ENCODE data around the gene PHF21A. TPM values are rescaled to one million over a fixed set of nuclear protein-coding genes. Genes with fewer than 3 reads are reported as not detected.

The PHF21A gene
- total and polyA plus RNA-seq, 2 of the 13 experiments (the other 11 are each of a cell fraction or from before 2014, with no cell fraction given) = 4.1 to 34.6 TPM

DNA sequence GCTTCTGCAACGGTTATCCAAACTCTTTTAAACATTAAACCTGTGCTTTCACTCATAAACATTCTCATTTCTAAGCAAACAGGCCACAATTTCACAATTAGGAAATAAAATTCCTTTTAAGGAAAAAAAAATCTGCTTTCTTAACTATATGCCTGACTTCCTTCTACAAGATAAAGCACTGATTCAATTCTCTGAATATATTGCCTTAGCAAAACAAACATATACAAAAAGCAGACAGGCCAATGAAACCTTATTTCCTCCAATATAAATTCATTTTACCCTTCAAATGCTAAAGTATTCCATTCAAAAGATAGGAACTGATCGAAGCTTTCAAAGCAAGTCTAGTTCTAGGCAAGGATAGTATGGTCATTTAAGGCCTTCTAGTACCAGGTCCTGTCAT, 76.7 kb downstream of the PHF21A start:
- Histone ChIP-seq H3K9ac (ENCODE audit: insufficient read depth, low read depth, low read length) (no peak overlapping the region), H2AFZ (ENCODE audit: low read length) (no peak overlapping the region), H3K4me2 (ENCODE audit: low read depth, low read length) (no peak overlapping the region), H3K4me1 (ENCODE audit: insufficient read depth, low read length) (peaks cover 6% of the 10 kb centered on the region; the same call in 1 of the 2 replicates), H3K79me2 (ENCODE audit: insufficient read depth, low read length) (no peaks in the 10 kb centered on the region), H3K9me3 (ENCODE audit: low read length) (no peaks in the 10 kb centered on the region), H4K20me1 (ENCODE audit: insufficient read depth, low read length) (no peaks in the 10 kb centered on the region), H3K4me3 (replicated peaks in 1 of 3; ENCODE audit: insufficient read depth in 1 of 3, low read depth in 2 of 3, low read length in 3 of 3) (no peak overlapping the region), H3K27ac (ENCODE audit: extremely low read length, insufficient read depth, low read length) (no peak overlapping the region), H3K36me3 (replicated peaks in 1 of 2; ENCODE audit: control insufficient read depth in 1 of 2, insufficient read depth in 2 of 2, low read length in 2 of 2) (no peaks in the 10 kb centered on the region; a peak in 1 of 5 replicates), H3K27me3 (ENCODE audit: control insufficient read depth in 1 of 2, insufficient read depth in 2 of 2, low read length in 2 of 2) (no peaks in the 10 kb centered on the region)
- FAIRE-seq = no peak
- ChIA-PET CTCF (ENCODE audit: low intra/inter-chr PET ratio, low total read pairs) (no interaction called here), POLR2A (no interaction called here)
- intact Hi-C loops (cut with micrococcal nuclease; ENCODE audit: unreplicated experiment) = no loop called here
- BruUV-seq (replicated peaks) = no TSS peak
- in situ Hi-C loops (cut with HindIII; ENCODE audit: extremely low pct_ligation_motif_present, low pct_unique_long_range_greater_than_20kb) = no loop called here
- ATAC-seq = no peak
- 84% methylated on average over 2 of the region's 2 CpGs for WGBS (ENCODE audit: low lambda C conversion rate)
- no peak for DNase-seq (ENCODE audit: low spot score)
- TF ChIP-seq SRY (CRISPR knock-in tag; IDR thresholded peaks at IDR 0.05) = no peak
- TF ChIP-seq KLF9 (CRISPR knock-in tag; IDR thresholded peaks at IDR 0.05; ENCODE audit: low read depth) = no peak
- no peak for TF ChIP-seq TRIM22 (IDR thresholded peaks at IDR 0.05)
- TF ChIP-seq SMARCC2 (IDR thresholded peaks at IDR 0.05) = no peak
- TF ChIP-seq NFRKB (IDR thresholded peaks at IDR 0.05) = no peak
- TF ChIP-seq THAP8 (CRISPR knock-in tag; IDR thresholded peaks at IDR 0.05; ENCODE audit: borderline replicate concordance) = no peak
- TF ChIP-seq FIP1L1 (IDR thresholded peaks at IDR 0.05; ENCODE audit: borderline replicate concordance, insufficient read depth, low read depth, low read length) = no peak

GRCh38 chr11:46039990-46040389, 81.3 kb downstream of the PHF21A start:
- in situ Hi-C loops (cut with HindIII; ENCODE audit: extremely low pct_ligation_motif_present, low pct_unique_long_range_greater_than_20kb) (no loop called here), intact Hi-C loops (cut with micrococcal nuclease; ENCODE audit: unreplicated experiment) (no loop called here)
- Histone ChIP-seq H3K79me2 (ENCODE audit: insufficient read depth, low read length) (no peaks in the 10 kb centered on the region), H3K4me2 (ENCODE audit: low read depth, low read length) (no peak overlapping the region), H3K4me1 (ENCODE audit: insufficient read depth, low read length) (no peaks in the 10 kb centered on the region), H3K27ac (ENCODE audit: extremely low read length, insufficient read depth, low read length) (no peak overlapping the region), H3K9me3 (ENCODE audit: low read length) (no peaks in the 10 kb centered on the region), H3K36me3 (replicated peaks in 1 of 2; ENCODE audit: control insufficient read depth in 1 of 2, insufficient read depth in 2 of 2, low read length in 2 of 2) (no peaks in the 10 kb centered on the region), H3K27me3 (ENCODE audit: control insufficient read depth in 1 of 2, insufficient read depth in 2 of 2, low read length in 2 of 2) (no peaks in the 10 kb centered on the region), H3K9ac (ENCODE audit: insufficient read depth, low read depth, low read length) (no peak overlapping the region), H2AFZ (ENCODE audit: low read length) (no peak overlapping the region), H3K4me3 (replicated peaks in 1 of 3; ENCODE audit: insufficient read depth in 1 of 3, low read depth in 2 of 3, low read length in 3 of 3) (no peak overlapping the region), H4K20me1 (ENCODE audit: insufficient read depth, low read length) (no peaks in the 10 kb centered on the region)
- FAIRE-seq (no peak), DNase-seq (ENCODE audit: low spot score) (no peak), ATAC-seq (no peak)
- POLR2A ChIA-PET = no interaction called here
- CTCF ChIA-PET (ENCODE audit: low intra/inter-chr PET ratio, low total read pairs) = no interaction called here
- no TSS peak for BruUV-seq (replicated peaks)
- TF ChIP-seq ZNF746 (CRISPR knock-in tag; IDR thresholded peaks at IDR 0.05) (no peak), SKI (IDR thresholded peaks at IDR 0.05; ENCODE audit: partially characterized antibody) (no peak), JDP2 (CRISPR knock-in tag; IDR thresholded peaks at IDR 0.05; ENCODE audit: borderline replicate concordance) (no peak), TFAP4 (IDR thresholded peaks at IDR 0.05; ENCODE audit: borderline replicate concordance, low read depth) (no peak), ZNF839 (CRISPR knock-in tag; IDR thresholded peaks at IDR 0.05; ENCODE audit: borderline replicate concordance) (no peak), GZF1 (CRISPR knock-in tag; IDR thresholded peaks at IDR 0.05) (no peak), ZBTB20 (CRISPR knock-in tag; IDR thresholded peaks at IDR 0.05; ENCODE audit: borderline replicate concordance, low read depth) (no peak)
- TF ChIP-seq, protein P1, sequence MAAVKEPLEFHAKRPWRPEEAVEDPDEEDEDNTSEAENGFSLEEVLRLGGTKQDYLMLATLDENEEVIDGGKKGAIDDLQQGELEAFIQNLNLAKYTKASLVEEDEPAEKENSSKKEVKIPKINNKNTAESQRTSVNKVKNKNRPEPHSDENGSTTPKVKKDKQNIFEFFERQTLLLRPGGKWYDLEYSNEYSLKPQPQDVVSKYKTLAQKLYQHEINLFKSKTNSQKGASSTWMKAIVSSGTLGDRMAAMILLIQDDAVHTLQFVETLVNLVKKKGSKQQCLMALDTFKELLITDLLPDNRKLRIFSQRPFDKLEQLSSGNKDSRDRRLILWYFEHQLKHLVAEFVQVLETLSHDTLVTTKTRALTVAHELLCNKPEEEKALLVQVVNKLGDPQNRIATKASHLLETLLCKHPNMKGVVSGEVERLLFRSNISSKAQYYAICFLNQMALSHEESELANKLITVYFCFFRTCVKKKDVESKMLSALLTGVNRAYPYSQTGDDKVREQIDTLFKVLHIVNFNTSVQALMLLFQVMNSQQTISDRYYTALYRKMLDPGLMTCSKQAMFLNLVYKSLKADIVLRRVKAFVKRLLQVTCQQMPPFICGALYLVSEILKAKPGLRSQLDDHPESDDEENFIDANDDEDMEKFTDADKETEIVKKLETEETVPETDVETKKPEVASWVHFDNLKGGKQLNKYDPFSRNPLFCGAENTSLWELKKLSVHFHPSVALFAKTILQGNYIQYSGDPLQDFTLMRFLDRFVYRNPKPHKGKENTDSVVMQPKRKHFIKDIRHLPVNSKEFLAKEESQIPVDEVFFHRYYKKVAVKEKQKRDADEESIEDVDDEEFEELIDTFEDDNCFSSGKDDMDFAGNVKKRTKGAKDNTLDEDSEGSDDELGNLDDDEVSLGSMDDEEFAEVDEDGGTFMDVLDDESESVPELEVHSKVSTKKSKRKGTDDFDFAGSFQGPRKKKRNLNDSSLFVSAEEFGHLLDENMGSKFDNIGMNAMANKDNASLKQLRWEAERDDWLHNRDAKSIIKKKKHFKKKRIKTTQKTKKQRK (IDR thresholded peaks at IDR 0.05; ENCODE audit: low read length) = no peak
